HepG2 (cell line): Measurements from ENCODE around the gene NELFB. TPM values are rescaled to one million over a fixed set of nuclear protein-coding genes. Genes with fewer than 3 reads are reported as not detected.
A peak's percentile ranks its signal among the peaks of the same experiment; 100 is the strongest.

Experiments used
- ASH2L ChIP-seq: fragments of 300-600, 200-600 bp; sonication (generic); IDR thresholded peaks from 2 replicates; pipeline ENCODE4 v1.7.0; 2017; ENCODE audit warnings: low read depth, mild to moderate bottlenecking, moderate library complexity, mixed read lengths, low read length; ENCODE audit not compliant: insufficient read length
- HDAC2 ChIP-seq: sonication (generic); formaldehyde crosslinking; IDR thresholded peaks from 2 replicates; pipeline ENCODE4 v1.4.0; 2020; ENCODE audit warnings: missing genetic modification reagents
- HNRNPH1 ChIP-seq: fragments of 200-400 bp; formaldehyde crosslinking; optimal IDR thresholded peaks from 2 replicates; pipeline ENCODE3; 2017; ENCODE audit warnings: mild to moderate bottlenecking, low read depth, low read length
- MEIS1 ChIP-seq: sonication (generic); formaldehyde crosslinking; IDR thresholded peaks from 2 replicates; pipeline ENCODE4 v1.9.0; 2021; ENCODE audit warnings: mild to moderate bottlenecking, missing genetic modification reagents, moderate library complexity, borderline replicate concordance
- RBM22 ChIP-seq: fragments of 200-400 bp; formaldehyde crosslinking; optimal IDR thresholded peaks from 2 replicates; pipeline ENCODE3; 2017; ENCODE audit warnings: mild to moderate bottlenecking, low read length, moderate library complexity
- RCOR2 ChIP-seq: IDR thresholded peaks from 2 replicates; pipeline ENCODE4 v1.6.1; 2016; ENCODE audit warnings: missing biosample characterization, missing genetic modification reagents
- SALL2 ChIP-seq: sonication (generic); formaldehyde crosslinking; IDR thresholded peaks from 2 replicates; pipeline ENCODE4 v1.8.1; 2023; ENCODE audit warnings: mild to moderate bottlenecking, missing genetic modification reagents, inconsistent platforms
- SP5 ChIP-seq: IDR thresholded peaks from 2 replicates; pipeline ENCODE4 v1.6.1; 2016; ENCODE audit warnings: low read depth, borderline replicate concordance
- SUZ12 ChIP-seq: fragments of 150-350 bp; IDR thresholded peaks from 2 replicates; pipeline ENCODE4 v1.6.1; 2014; ENCODE audit warnings: low read depth, low read length
- THAP8 ChIP-seq: sonication (generic); formaldehyde crosslinking; IDR thresholded peaks from 2 replicates; pipeline ENCODE4 v1.5.1; 2020; ENCODE audit warnings: missing genetic modification reagents, mild to moderate bottlenecking, borderline replicate concordance
- TIGD3 ChIP-seq: sonication (generic); formaldehyde crosslinking; IDR thresholded peaks from 2 replicates; pipeline ENCODE4 v1.5.1; 2020; ENCODE audit warnings: mild to moderate bottlenecking, missing genetic modification reagents, borderline replicate concordance
- ZC3H4 ChIP-seq: sonication (generic); formaldehyde crosslinking; IDR thresholded peaks from 2 replicates; pipeline ENCODE4 v1.4.0; 2020; ENCODE audit warnings: missing genetic modification reagents, borderline replicate concordance
- ZNF33B ChIP-seq: sonication (generic); formaldehyde crosslinking; IDR thresholded peaks from 2 replicates; pipeline ENCODE4 v1.5.1; 2020; ENCODE audit warnings: mild to moderate bottlenecking, missing genetic modification reagents
- ZNF577 ChIP-seq: sonication (generic); formaldehyde crosslinking; IDR thresholded peaks from 2 replicates; pipeline ENCODE4 v1.4.0; 2020; ENCODE audit warnings: mild to moderate bottlenecking, low read depth, missing genetic modification reagents, borderline replicate concordance
- ZNF614 ChIP-seq: IDR thresholded peaks from 2 replicates; pipeline ENCODE4 v1.6.1; 2018; ENCODE audit warnings: missing biosample characterization, missing genetic modification reagents, inconsistent platforms, borderline replicate concordance
- ZSCAN22 ChIP-seq: sonication (generic); formaldehyde crosslinking; IDR thresholded peaks from 2 replicates; pipeline ENCODE4 v1.4.0; 2020; ENCODE audit warnings: mild to moderate bottlenecking, missing genetic modification reagents
- polyA plus RNA-seq, 8 experiments: library from polyadenylated mRNA; depleted of rRNA in 3 of 8; stranded (reverse) in 7 of 8; unstranded in 1 of 8; fragments of >200 nt; fragmentation: Illumina TruSeq in 4 of 8; extraction: Trizol in 4 of 8; gene quantifications; 2 replicates each; pipeline versions ENCODE4 v1.2.1 to v1.2.3, GENCODE V29; 2011 to 2016; ENCODE audit warnings: low read depth in 4 of 8, missing spikeins in 1 of 8, mixed read lengths in 1 of 8; ENCODE audit not compliant: insufficient read depth in 1 of 8
- total RNA-seq, 5 experiments: library from RNA; depleted of rRNA; stranded (reverse); fragments of >200 nt; fragmentation: Illumina TruSeq; extraction: Trizol; gene quantifications; 2 replicates each; pipeline ENCODE4 v1.2.3, GENCODE V29; 2016; ENCODE audit warnings: low read depth in 1 of 5
- TF ChIP-seq, protein P1 (sequence below): sonication (generic); formaldehyde crosslinking; IDR thresholded peaks from 2 replicates; pipeline ENCODE4 v1.4.0; 2020; ENCODE audit warnings: mild to moderate bottlenecking, low read depth, missing genetic modification reagents
- TF ChIP-seq, protein P2 (sequence below): sonication (generic); formaldehyde crosslinking; IDR thresholded peaks from 2 replicates; pipeline ENCODE4 v1.5.0; 2020; ENCODE audit warnings: missing genetic modification reagents
- TF ChIP-seq, protein P3 (sequence below): sonication (generic); formaldehyde crosslinking; conservative IDR thresholded peaks from 2 replicates; pipeline ENCODE4 v1.4.0; 2020; ENCODE audit warnings: mild to moderate bottlenecking, missing genetic modification reagents, moderate library complexity

NELFB gene
- total and polyA plus RNA-seq, 2 of the 13 experiments (the other 11 are each of a cell fraction or from before 2014, with no cell fraction given), result 26.5 to 45.8 TPM

DNA sequence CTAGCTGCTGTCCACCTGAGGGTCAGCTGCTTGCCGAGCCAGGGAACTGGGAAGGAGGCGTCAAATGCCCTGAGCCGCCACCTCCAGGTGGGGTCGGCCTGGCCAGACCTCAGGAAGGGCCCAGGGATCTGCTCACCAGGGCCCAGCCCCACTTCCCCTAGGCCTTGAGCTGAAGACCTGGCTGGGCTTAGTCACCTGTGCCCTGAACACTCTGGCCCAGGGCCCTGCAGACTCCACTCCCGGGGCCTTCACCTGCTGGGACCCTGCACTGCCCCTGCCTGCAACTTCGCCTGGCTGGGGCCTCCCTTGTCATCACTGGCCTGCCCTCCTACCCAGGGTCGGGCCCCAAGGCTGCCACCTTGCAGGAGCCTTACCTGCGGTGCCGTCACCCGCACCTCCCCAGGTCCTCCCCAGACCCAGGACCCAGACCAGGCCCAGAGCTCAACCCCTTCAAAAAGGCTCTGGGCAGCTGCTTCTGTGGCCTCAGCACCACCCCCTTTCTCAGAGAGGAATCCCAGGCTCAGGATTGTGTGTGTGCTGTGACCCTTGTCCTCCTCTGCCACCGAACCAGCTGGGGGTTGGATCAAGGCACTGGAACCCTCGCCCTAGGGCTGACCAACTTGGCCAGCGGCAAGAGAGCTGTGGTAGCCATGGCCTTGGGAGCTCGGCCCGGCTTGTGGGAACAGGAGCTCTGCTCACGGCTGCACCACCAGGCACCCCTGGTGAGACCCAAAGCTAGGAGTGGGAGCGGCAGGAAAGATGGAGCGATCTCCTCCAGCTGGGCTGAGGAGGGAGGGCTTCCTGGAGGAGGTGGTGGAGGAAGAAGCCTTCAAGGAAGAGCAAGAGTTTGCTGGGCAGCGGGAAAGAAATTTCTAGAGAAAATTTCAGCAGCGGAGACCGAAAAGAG is 1.2 kb upstream of the NELFB start (continued):
- TF ChIP-seq SP5 (CRISPR knock-in tag) (no peak), TIGD3 (CRISPR knock-in tag) (no peak), MEIS1 (no peak), RBM22 (no peak), ZSCAN22 (no peak), ZC3H4 (no peak), SALL2 (no peak), ZNF614 (no peak), HNRNPH1 (no peak), ZNF577 (CRISPR knock-in tag) (no peak), THAP8 (CRISPR knock-in tag) (no peak), SUZ12 (no peak), HDAC2 (peak; percentile 14; the same call in 1 of the 2 replicates), RCOR2 (CRISPR knock-in tag) (no peak), ZNF33B (CRISPR knock-in tag) (no peak), ASH2L (no peak)
- TF ChIP-seq, protein P1, sequence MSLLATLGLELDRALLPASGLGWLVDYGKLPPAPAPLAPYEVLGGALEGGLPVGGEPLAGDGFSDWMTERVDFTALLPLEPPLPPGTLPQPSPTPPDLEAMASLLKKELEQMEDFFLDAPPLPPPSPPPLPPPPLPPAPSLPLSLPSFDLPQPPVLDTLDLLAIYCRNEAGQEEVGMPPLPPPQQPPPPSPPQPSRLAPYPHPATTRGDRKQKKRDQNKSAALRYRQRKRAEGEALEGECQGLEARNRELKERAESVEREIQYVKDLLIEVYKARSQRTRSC (CRISPR knock-in tag), result no peak
- TF ChIP-seq, protein P2, sequence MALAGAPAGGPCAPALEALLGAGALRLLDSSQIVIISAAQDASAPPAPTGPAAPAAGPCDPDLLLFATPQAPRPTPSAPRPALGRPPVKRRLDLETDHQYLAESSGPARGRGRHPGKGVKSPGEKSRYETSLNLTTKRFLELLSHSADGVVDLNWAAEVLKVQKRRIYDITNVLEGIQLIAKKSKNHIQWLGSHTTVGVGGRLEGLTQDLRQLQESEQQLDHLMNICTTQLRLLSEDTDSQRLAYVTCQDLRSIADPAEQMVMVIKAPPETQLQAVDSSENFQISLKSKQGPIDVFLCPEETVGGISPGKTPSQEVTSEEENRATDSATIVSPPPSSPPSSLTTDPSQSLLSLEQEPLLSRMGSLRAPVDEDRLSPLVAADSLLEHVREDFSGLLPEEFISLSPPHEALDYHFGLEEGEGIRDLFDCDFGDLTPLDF (CRISPR knock-in tag), result no peak
- TF ChIP-seq, protein P3, sequence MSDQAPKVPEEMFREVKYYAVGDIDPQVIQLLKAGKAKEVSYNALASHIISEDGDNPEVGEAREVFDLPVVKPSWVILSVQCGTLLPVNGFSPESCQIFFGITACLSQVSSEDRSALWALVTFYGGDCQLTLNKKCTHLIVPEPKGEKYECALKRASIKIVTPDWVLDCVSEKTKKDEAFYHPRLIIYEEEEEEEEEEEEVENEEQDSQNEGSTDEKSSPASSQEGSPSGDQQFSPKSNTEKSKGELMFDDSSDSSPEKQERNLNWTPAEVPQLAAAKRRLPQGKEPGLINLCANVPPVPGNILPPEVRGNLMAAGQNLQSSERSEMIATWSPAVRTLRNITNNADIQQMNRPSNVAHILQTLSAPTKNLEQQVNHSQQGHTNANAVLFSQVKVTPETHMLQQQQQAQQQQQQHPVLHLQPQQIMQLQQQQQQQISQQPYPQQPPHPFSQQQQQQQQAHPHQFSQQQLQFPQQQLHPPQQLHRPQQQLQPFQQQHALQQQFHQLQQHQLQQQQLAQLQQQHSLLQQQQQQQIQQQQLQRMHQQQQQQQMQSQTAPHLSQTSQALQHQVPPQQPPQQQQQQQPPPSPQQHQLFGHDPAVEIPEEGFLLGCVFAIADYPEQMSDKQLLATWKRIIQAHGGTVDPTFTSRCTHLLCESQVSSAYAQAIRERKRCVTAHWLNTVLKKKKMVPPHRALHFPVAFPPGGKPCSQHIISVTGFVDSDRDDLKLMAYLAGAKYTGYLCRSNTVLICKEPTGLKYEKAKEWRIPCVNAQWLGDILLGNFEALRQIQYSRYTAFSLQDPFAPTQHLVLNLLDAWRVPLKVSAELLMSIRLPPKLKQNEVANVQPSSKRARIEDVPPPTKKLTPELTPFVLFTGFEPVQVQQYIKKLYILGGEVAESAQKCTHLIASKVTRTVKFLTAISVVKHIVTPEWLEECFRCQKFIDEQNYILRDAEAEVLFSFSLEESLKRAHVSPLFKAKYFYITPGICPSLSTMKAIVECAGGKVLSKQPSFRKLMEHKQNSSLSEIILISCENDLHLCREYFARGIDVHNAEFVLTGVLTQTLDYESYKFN (CRISPR knock-in tag), result 0 out of 2 replicates have a peak, but pooled peaks have one; percentile 30
